Right ventricle myocardium inferior (tissue), 1 donor: ENCODE results near the gene MCU. TPM values are rescaled to one million over a fixed set of nuclear protein-coding genes. Genes with fewer than 3 reads are reported as not detected.
"Not testable (repeated sequence)": the region's sequence is repeated elsewhere in the genome, so short reads cannot be mapped to it uniquely, and the experiment has no call there.

Source experiments
- ATAC-seq: fragments of 200-7000 bp; cut with Tn5 transposase; one replicate; pipeline ENCODE4 v1.9.1; 2020; ENCODE audit warnings: mild to moderate bottlenecking, moderate library complexity
- DNase-seq: peaks from one replicate; pipeline ENCODE4 v3.0.0; 2021; ENCODE audit errors: missing footprints
- intact Hi-C: fragments of 100-400 bp; cut with DNase I; formaldehyde crosslinking; loops from one replicate; pipeline ENCODE4 v1.11.0; 2022
- total RNA-seq: library from RNA; stranded (reverse); fragmentation: NEBNext Ultra II Directional; extraction: Animal tissue kit (Norgen Biotek cat#: 25700); gene quantifications from one replicate; pipeline ENCODE4 v1.2.1, GENCODE V29; 2021
- donor health status: DM: no; HTN: yes; CAD: no; lungs with severe emphysema.

The MCU gene
- total RNA-seq, 1 donor from 2014 or later: 15.1 TPM

DNA sequence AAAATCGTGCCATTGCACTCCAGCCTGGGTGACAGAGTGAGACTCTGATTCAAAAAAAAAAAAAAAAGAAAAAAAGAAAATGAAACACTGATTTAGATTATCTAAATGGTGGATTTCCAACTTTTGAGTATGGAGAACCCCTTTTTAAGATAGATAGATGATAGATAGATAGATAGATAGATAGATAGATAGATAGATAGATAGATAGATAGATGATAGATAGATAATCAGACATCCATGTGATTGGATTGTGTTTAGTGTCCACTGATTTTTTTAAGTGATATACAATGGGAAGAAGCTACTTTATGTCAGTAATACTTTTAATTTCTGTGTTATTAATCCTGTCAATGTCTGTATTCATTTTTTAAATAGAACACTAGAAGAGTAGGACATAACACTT, 207.6 kb downstream of the MCU start:
- intact Hi-C loops: no loop called here
- DNase-seq (no peak), ATAC-seq (no peak)

DNA sequence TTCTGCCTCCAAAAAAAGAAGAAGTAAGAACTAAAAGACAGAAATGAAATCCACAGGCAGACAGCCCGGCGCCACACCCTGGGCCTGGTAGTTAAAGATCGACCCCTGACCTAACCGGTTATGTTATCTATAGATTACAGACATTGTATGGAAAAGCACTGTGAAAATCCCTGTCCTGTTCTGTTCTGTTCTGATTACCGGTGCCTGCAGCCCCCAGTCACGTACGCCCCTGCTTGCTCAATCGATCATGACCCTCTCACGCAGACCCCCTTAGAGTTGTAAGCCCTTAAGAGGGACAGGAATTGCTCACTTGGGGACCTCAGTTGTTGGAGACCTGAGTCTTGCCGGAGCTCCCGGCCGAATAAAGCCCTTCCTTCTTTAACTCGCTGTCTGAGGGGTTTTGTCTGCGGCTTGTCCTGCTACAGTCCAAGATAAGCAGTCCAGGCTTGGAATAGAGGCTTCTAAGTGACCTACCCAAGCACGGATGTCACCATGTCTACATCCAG, 212.1 kb downstream of the MCU start:
- DNase-seq, intact Hi-C loops, ATAC-seq: not testable (repeated sequence)

DNA sequence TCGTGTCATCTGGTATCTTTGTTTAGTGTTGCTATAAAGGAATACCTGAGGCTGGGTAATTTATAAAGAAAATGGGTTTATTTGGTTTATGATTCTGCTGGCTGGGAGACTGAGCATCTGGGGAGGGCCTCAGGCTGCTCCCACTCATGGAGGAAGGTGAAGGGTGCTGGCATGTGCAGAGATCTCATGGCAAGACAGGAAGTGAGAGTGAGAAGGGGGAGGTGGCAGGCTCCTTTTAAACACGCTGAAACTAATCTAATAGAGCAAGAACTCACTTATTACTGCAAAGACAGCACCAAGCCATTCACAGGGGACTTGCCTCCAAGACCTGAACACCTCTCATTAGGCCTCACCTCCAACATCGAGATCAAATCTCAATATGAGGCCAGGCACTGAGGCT, 212.9 kb downstream of the MCU start:
- DNase-seq: no peak
- no peak for ATAC-seq

DNA sequence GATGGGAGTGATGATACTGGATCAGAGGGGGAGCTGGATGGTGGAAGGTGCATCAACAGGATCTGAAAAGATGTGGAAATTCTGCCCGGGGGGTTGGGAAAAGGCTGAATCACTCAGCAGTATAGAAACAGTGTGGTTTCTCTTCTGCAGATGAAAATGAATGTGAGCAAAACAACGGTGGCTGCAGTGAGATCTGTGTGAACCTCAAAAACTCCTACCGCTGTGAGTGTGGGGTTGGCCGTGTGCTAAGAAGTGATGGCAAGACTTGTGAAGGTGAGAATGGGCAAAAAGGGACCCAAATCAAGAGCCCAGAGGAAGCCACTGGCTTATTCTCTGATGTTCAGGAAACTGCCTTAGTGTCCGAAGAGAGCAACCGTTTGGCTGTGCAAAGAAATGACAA, 214.5 kb downstream of the MCU start:
- intact Hi-C loops: no loop called here
- no peak for DNase-seq
- no peak for ATAC-seq

More for the DNA sequence above, 212.9 kb downstream of the MCU start:
- intact Hi-C loops: no loop called here

DNA sequence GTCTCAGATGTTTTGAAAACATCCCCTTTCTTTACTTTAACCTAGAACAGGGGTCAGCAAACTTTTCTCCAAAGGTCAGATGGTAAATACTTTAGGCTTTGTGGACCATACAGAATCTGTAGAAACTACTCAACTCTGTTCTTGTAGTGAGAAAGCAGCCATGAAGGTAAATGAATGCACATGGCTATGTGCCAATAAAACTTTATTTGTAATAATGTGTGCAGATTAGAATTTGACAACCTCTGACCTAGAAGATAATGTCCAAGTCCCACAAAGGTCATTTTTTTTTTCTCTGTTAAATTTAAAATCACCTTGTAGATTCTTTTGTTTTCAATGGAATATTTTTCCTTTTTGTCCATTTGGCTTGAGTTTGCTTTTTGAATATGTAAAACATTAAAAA, 218.8 kb downstream of the MCU start:
- intact Hi-C loops: no loop called here
- ATAC-seq: no peak

DNA sequence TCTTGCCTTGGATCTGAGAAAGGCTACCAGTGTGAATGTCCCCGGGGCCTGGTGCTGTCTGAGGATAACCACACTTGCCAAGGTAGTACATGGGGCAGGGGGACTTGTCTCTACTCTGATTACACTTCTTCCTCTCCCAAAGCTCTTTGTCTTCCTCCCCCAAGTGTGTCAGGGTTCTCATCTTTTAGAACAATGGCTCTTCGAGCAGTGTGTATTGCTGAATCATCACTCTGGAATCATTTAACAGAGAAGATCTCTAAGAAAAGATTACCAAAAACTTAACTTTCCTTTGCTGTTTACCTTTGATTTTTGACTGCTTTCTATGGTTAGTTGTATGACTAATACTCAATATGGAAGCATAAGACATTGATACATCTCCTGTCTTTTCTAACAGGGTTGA, 219.8 kb downstream of the MCU start:
- ATAC-seq (no peak), DNase-seq (no peak)
- intact Hi-C loops: no loop called here

More for the DNA sequence above, 218.8 kb downstream of the MCU start:
- DNase-seq: no peak

DNA sequence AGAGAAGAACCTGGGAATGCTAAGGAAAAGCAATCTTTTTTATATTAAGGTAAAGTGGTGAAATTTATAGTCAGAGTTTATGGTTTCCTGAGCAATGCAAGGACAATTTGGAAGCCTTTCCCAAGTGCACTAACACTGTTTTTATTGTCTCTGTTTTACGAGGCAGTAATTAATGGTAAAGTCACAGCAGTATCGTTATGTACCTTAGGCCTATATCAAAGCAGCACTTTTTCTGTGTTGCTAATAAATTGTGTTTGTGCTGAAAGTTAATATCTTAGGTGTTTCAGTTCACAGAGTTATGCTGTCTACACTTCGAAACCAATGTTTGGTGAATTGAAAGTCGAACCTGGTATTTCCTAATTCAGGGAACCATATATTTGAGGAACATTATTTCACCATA, 220.8 kb downstream of the MCU start:
- ATAC-seq: no peak
- DNase-seq: no peak
- intact Hi-C loops: no loop called here

DNA sequence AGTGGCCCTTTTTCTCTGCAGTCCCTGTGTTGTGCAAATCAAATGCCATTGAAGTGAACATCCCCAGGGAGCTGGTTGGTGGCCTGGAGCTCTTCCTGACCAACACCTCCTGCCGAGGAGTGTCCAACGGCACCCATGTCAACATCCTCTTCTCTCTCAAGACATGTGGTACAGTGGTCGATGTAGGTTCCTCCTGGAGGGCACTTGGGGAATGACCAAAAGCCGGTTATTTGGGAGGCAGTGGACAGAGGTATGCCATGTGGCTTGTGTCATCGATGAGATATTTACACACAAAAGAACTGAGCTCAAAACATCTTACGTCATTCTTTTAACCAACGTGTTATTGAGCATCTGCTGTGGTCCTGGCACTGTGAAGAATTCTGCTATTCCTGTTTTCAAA, 221.3 kb downstream of the MCU start:
- no peak for ATAC-seq
- DNase-seq: no peak
- intact Hi-C loops: no loop called here

DNA sequence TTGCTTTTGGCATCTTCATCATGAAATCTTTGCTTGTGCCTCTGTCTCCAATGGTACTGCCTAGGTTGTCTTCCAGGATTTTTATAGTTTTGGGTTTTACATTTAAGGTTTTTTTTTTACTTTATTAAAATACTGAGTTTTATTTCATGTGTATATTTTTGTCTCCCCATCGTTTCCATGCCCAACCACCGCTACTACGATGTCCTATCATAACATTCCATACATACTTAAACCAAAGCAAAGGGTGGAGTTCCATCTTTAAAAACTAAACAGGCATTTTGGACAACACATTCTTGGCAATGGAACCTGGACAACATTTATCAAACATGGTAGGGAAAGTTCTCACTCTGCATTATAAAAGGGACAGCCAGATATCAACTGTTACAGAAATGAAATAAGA, 225.3 kb downstream of the MCU start:
- ATAC-seq, DNase-seq, intact Hi-C loops: not testable (repeated sequence)

DNA sequence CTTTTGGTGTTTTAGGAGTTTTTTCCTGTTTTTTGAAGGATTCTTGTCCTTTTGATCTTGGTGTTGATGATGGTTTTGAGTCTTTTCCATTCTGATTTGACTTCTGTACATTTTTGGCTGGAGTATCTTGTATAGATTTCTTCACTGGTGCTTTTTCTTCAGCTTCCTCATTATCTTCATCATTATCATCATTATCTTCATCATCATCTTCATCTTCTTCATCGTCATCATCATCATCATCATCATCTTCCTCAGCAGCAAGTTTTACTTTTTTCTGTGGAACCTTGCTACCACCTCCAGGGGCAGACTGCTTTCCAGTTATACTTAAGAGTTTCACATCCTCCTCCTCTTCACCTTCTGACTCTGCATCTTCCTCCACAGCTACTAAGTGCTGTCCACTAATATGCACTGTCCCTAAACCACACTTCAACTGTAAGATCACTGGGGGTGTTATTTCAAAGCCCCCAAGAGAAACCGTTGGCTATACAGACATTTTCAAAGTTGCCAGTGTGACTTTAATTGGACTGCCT, 225.9 kb downstream of the MCU start:
- ATAC-seq, DNase-seq, intact Hi-C loops: not testable (repeated sequence)

DNA sequence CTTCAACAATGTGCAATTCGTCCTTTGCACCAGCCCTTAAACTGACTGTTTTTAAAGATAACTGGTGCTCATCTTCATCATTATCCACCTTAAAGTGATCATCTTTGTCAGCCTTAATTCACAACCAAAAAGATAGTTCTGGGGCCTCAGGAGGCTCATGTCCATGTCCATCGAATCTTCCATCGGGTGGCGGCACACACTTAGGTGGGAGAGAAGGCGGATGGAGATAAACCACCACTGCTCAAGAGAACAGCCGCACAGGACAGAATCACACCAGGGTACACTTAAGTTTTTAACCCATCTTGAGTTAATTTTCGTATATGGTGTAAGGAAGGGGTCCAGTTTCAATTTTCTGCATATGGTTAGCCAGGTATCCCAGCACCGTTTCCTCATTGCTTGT, 226.4 kb downstream of the MCU start:
- ATAC-seq (no peak), DNase-seq (no peak)
- intact Hi-C loops: no loop called here

DNA sequence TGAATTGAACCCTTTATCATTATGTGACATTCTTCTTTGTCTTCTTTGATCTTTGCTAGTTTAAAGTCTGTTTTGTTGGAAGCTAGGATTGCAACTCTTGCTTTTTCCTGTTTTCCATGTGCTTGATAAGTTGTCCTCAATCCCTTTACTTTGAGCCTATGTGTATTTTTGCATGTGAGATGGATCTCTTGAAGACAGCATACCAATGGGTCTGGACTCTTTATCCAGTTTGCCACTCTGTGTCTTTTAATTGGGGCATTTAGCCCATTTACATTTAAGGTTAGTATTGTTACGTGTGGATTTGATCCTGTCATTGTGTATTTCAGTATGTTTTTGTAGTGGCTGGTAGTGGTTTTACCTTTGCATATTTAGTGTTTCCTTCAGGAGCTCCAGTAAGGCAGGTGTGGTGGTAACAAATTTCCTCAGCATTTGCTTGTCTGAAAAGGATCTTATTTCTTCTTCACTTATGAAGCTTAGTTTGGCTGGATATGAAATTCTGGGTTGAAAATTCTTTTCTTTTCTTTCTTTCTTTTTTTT, 229.3 kb downstream of the MCU start:
- not testable (repeated sequence) for ATAC-seq

DNA sequence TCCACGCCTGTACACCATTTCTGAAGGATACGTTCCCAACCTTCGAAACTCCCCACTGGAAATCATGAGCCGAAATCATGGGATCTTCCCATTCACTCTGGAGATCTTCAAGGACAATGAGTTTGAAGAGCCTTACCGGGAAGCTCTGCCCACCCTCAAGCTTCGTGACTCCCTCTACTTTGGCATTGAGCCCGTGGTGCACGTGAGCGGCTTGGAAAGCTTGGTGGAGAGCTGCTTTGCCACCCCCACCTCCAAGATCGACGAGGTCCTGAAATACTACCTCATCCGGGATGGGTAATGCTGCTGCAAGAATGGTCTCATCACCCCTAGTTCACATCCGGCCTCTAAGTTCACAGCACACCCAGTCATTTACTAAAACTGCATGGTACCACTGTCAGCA, 232.4 kb downstream of the MCU start:
- ATAC-seq: no peak
- intact Hi-C loops: no loop called here

More for the DNA sequence above, 229.3 kb downstream of the MCU start:
- DNase-seq, intact Hi-C loops: not testable (repeated sequence)

DNA sequence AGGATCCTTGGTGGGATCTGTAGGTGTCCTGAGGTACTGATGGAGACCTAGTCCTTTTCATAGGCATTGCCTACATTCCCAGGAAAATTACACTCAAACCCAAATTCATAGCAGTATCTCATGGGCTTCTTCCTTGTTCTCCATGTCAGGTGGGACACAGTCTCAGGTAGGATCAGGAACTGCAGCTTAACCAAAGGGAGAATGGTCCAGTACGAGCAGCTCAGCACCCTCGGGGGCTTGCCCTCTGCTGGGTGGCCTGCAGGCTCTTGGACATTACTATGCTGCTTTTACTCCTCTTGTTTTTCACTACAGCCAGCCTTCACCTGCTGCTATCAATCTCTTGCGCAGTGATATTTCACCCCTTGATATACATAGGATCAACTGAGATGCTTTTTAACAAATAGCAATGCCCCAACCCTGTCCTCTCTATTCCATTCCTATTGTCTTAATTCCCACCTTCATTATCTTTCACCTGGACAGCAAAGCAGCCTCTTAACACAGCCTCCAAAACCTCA, 234.1 kb downstream of the MCU start:
- no peak for DNase-seq
- no peak for ATAC-seq
- intact Hi-C loops: no loop called here

More for the DNA sequence above, 232.4 kb downstream of the MCU start:
- DNase-seq: no peak

DNA sequence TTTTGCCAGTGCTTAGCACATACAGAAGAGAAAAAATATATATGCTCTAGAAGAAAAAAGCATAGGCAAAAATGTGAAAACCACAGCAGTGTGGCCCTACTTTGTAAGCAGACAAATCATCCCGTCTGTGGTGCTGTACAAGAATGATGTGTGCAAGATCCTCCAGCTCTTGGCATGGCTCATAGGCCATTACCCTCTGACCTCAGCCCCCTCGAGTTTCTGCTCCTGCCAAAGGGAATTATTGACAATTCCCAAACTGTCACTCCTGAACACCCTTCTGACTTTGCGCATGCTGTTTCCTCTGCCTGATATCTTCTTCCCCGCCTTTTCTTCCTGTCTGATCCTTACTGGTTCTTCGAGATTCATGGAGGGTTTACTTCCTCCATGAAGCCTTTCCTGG, 235.5 kb downstream of the MCU start:
- intact Hi-C loops: no loop called here
- ATAC-seq: no peak
- DNase-seq: no peak

DNA sequence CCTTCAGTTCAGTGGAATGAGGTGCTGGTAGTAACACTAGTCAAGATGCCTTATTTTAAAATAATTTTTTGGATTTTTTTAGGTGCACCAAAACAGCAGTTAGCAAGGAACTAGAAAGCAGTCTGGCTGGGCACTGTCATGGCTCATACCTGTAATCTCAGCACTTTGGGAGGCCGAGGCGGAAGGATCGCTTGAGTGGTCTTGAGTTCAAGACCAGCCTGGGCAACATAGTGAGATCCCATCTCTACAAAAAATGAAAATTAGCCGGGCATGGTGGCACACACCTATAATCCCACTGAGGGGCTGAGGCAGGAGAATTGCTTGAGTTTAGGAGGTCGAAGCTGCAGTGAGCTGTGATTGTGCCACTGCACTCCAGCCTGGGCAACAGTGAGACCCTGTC, 236.9 kb downstream of the MCU start:
- intact Hi-C loops: no loop called here
- DNase-seq (no peak), ATAC-seq (no peak)

DNA sequence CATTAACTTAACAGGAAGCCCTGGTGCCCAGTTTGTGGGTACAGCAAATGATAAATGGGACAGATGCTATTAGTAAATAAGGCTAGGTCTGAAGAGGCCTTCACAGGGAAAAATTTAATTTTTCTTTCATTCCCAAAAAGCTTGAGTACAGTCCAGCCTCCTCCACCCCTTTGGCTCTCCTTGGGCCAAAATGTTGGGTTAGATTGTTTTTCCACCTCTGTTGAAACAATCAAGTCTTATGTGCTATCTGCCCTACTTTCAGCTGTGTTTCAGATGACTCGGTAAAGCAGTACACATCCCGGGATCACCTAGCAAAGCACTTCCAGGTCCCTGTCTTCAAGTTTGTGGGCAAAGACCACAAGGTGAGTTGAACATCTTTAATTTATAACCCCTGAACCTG, 238.3 kb downstream of the MCU start:
- intact Hi-C loops: no loop called here
- no peak for ATAC-seq
- DNase-seq: no peak

DNA sequence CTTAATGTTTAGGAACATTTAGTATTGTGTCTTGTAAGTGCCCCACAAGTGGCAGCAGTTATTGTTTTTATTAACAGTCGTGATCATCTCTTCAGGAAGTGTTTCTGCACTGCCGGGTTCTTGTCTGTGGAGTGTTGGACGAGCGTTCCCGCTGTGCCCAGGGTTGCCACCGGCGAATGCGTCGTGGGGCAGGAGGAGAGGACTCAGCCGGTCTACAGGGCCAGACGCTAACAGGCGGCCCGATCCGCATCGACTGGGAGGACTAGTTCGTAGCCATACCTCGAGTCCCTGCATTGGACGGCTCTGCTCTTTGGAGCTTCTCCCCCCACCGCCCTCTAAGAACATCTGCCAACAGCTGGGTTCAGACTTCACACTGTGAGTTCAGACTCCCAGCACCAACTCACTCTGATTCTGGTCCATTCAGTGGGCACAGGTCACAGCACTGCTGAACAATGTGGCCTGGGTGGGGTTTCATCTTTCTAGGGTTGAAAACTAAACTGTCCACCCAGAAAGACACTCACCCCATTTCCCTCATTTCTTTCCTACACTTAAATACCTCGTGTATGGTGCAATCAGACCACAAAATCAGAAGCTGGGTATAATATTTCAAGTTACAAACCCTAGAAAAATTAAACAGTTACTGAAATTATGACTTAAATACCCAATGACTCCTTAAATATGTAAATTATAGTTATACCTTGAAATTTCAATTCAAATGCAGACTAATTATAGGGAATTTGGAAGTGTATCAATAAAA, 240.5 kb downstream of the MCU start:
- ATAC-seq (no peak), DNase-seq (no peak)
- intact Hi-C loops: no loop called here

DNA sequence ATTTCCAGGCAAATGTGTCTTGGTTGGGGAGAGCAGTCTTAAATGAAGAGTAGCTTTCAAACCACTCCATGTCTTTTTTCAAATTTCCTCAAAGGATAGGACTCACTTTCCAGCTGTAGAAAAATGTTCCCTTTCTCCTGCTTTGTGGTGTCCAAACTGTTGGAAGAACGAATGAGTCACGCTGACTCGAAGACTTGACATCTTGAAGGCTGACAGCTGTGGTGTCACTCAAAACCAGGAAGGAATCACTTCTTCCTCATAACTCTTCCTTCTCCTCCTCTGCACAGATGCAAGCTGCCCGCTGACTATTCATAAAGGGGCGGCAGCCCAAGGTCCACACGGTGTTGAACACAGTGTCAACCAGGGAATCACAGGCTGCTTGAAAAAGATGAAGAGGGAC, 243.4 kb downstream of the MCU start:
- intact Hi-C loops: no loop called here
- ATAC-seq: no peak

More for the DNA sequence above, 243.4 kb downstream of the MCU start:
- DNase-seq: no peak
